ENCODE results near the gene NXPH4.

Gene NXPH4

DNA sequence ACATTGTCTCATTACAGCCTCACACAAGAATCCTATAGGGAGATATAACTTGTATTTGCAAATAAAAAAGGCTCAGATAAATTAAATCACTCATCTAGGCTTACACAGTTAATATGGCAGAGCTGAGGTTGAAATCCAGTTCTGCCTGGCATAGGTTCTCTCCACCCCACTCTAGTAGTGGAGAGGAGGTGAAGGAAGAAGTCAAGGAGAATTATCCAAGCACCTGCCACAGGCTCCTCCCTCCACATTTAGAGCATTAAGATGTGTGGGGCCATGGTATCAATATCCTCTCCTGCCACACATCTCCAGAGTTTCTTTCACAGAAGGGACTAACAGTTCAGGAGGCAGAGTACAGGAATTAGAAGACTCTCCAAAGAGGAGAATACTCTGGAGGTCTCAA is 56.9 kb downstream of the NXPH4 start:
- no peak overlapping the region for H3K4me3 ChIP-seq (replicated peaks in 1 of 2; ENCODE audit: low read depth in 2 of 2, low read length in 2 of 2)
- TF ChIP-seq, protein P1, sequence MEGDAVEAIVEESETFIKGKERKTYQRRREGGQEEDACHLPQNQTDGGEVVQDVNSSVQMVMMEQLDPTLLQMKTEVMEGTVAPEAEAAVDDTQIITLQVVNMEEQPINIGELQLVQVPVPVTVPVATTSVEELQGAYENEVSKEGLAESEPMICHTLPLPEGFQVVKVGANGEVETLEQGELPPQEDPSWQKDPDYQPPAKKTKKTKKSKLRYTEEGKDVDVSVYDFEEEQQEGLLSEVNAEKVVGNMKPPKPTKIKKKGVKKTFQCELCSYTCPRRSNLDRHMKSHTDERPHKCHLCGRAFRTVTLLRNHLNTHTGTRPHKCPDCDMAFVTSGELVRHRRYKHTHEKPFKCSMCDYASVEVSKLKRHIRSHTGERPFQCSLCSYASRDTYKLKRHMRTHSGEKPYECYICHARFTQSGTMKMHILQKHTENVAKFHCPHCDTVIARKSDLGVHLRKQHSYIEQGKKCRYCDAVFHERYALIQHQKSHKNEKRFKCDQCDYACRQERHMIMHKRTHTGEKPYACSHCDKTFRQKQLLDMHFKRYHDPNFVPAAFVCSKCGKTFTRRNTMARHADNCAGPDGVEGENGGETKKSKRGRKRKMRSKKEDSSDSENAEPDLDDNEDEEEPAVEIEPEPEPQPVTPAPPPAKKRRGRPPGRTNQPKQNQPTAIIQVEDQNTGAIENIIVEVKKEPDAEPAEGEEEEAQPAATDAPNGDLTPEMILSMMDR (IDR thresholded peaks at IDR 0.05; ENCODE audit: low read depth, low read length) = no peak
- DNase-seq (ENCODE audit: low read depth in 2 of 2) = no peak
